Measurements from ENCODE around the gene GALNT10. TPM values are rescaled to one million over a fixed set of nuclear protein-coding genes. Genes with fewer than 3 reads are reported as not detected.

Gene GALNT10
- total and polyA plus RNA-seq, 2 of the 4 experiments (the other 2 are of a cell fraction) = 46.2 to 67.0 TPM

GRCh38 chr5:154196955-154197652, 6.6 kb downstream of the GALNT10 start:
- H4K20me1 ChIP-seq (ENCODE audit: insufficient read depth, low read length) = peaks cover 11% of the 10 kb centered on the region; the same call in 1 of the 2 replicates
- CTCF ChIA-PET = interaction anchor here (0.6 to 2.8 kb wide), 20 partner anchors 10 to 269 kb away, joined by 3 to 26 read pairs (median 4); no protein-coding TSS in a partner anchor
- H2AK9ac ChIP-seq (replicated peaks; ENCODE audit: low read depth, low read length, poor library complexity) = peak overlapping the region; percentile 60
- peak overlapping the region; percentile 57 for H3K18ac ChIP-seq (ENCODE audit: low read depth, low read length)
- peaks cover 32% of the 10 kb centered on the region for H3K9me1 ChIP-seq (ENCODE audit: insufficient read depth, low read length)
- BruUV-seq (replicated peaks) = no TSS peak
- peaks cover 2% of the 10 kb centered on the region; the same call in 1 of the 2 replicates for H3K36me3 ChIP-seq (ENCODE audit: control insufficient read depth, insufficient read depth, low read length)
- peak overlapping the region; percentile 83; the same call in 1 of the 2 replicates for H2AK5ac ChIP-seq (ENCODE audit: low read depth, low read length)
- intact Hi-C loops (cut with micrococcal nuclease) = loop anchor here (2.0 kb wide), 3 partner anchors 90 to 248 kb away; partner anchors contain the start of gene SAP30L
- WGBS, 2 experiments (ENCODE audit: extremely low coverage in 2 of 2, insufficient read length in 1 of 2) = no CpG with 5 or more reads among the region's 8 CpGs
- peak overlapping the region; percentile 73 for H2BK5ac ChIP-seq (ENCODE audit: low read depth, low read length, poor library complexity, severe bottlenecking)
- peak overlapping the region; percentile 59; the same call in 2 of the 3 replicates for H2BK15ac ChIP-seq (ENCODE audit: low read depth, low read length)
- H4K91ac ChIP-seq (ENCODE audit: insufficient read depth, low read depth, low read length) = peak overlapping the region; percentile 85
- H2BK20ac ChIP-seq (ENCODE audit: low read depth, low read length) = peak overlapping the region; percentile 95
- no peak overlapping the region for H3K4me3 ChIP-seq (ENCODE audit: insufficient read depth, low read depth, low read length)
- peak overlapping the region; percentile 57 for H3K14ac ChIP-seq (replicated peaks; ENCODE audit: low read depth, low read length)
- peaks cover 39% of the 10 kb centered on the region for H3K4me1 ChIP-seq (ENCODE audit: control insufficient read depth, insufficient read depth, low read length)
- H3K4ac ChIP-seq (ENCODE audit: low read depth, low read length) = peak overlapping the region; percentile 95
- no peaks in the 10 kb centered on the region for H3K9me3 ChIP-seq (ENCODE audit: control insufficient read depth, insufficient read depth, low read length)
- peak overlapping the region; percentile 72 for H3K23ac ChIP-seq (ENCODE audit: low read depth, low read length)
- H2AFZ ChIP-seq (replicated peaks; ENCODE audit: low read length, poor library complexity) = peak overlapping the region; percentile 38
- dilution Hi-C loops (cut with HindIII; ENCODE audit: low sequenced_read_pairs, unreplicated experiment) = no loop called here
- POLR2A ChIA-PET (ENCODE audit: unreplicated experiment) = interaction anchor here (0.6 to 0.9 kb wide), 2 partner anchors 171 to 175 kb away, joined by 3 to 6 read pairs; no protein-coding TSS in a partner anchor
- H3K79me1 ChIP-seq (ENCODE audit: low read depth in 1 of 2, low read length in 2 of 2) = peaks cover 25 to 84% of the 10 kb centered on the region in 2 experiments
- peak overlapping the region; percentile 79 for H2BK120ac ChIP-seq (ENCODE audit: low read depth, low read length)
- DNase-seq (peak; percentile 87), ATAC-seq (ENCODE audit: low read depth) (peak; percentile 67)
- peak overlapping the region; percentile 10 to 13; a peak in 2 of 4 replicates for H4K8ac ChIP-seq (ENCODE audit: low read depth in 2 of 2, low read length in 2 of 2)
- TF ChIP-seq MXI1 (IDR thresholded peaks at IDR 0.05; ENCODE audit: borderline replicate concordance, low read depth, low read length) (peak; percentile 97), MAFK (IDR thresholded peaks at IDR 0.05; ENCODE audit: low read depth, low read length) (no peak), SMC3 (IDR thresholded peaks at IDR 0.05; ENCODE audit: low read depth, low read length) (peak; percentile 45), CTCF (conservative IDR thresholded peaks at IDR 0.05; ENCODE audit: low read depth, low read length) (peak; percentile 70), MAZ (IDR thresholded peaks at IDR 0.05; ENCODE audit: borderline replicate concordance, low read depth, low read length) (no peak), RCOR1 (IDR thresholded peaks at IDR 0.05; ENCODE audit: insufficient replicate concordance, low read length) (no peak), NFE2L2 (IDR thresholded peaks at IDR 0.05; ENCODE audit: low read depth, low read length) (no peak), CHD1 (IDR thresholded peaks at IDR 0.05; ENCODE audit: low read depth, low read length) (no peak), RAD21 (IDR thresholded peaks at IDR 0.05; ENCODE audit: low read length) (peak; percentile 51), USF2 (IDR thresholded peaks at IDR 0.05; ENCODE audit: low read depth, low read length) (no peak)
- H3K56ac ChIP-seq (ENCODE audit: extremely low read depth, insufficient read depth, low read length) = peak overlapping the region; percentile 65; the same call in 1 of the 2 replicates
- peak overlapping the region; percentile 58 for H3K4me2 ChIP-seq (ENCODE audit: low read depth, low read length)
- H3K9ac ChIP-seq (ENCODE audit: low read depth, low read length) = peak overlapping the region; percentile 38; the same call in 1 of the 2 replicates
- H4K5ac ChIP-seq (ENCODE audit: low read depth, low read length) = peak overlapping the region; percentile 45; the same call in 1 of the 2 replicates
- in situ Hi-C loops (cut with MboI; ENCODE audit: low sequenced_read_pairs) = no loop called here
- H3K27ac ChIP-seq (ENCODE audit: insufficient read depth, low read length) = peak overlapping the region; percentile 13; the same call in 1 of the 2 replicates
- H3K27me3 ChIP-seq (ENCODE audit: control insufficient read depth, insufficient read depth, low read length) = no peaks in the 10 kb centered on the region

All from IMR-90 (cell line).